HepG2 (cell line): Measurements from ENCODE around the gene LHPP. TPM values are rescaled to one million over a fixed set of nuclear protein-coding genes. Genes with fewer than 3 reads are reported as not detected.

ENCODE experiments used
- CEBPB ChIP-seq: IDR thresholded peaks from 2 replicates; pipeline ENCODE4 v1.6.1; 2011; ENCODE audit warnings: low read depth, low read length, improper control_type of control experiment, borderline replicate concordance
- DRAP1 ChIP-seq: IDR thresholded peaks from 2 replicates; pipeline ENCODE4 v1.6.1; 2016; ENCODE audit warnings: missing genetic modification reagents, missing compliant biosample characterization
- FOXO1 ChIP-seq: sonication (generic); formaldehyde crosslinking; IDR thresholded peaks from 2 replicates; pipeline ENCODE4 v1.4.0; 2020; ENCODE audit warnings: missing genetic modification reagents
- FUBP1 ChIP-seq: sonication (generic); formaldehyde crosslinking; IDR thresholded peaks from 2 replicates; pipeline ENCODE4 v1.5.1; 2020; ENCODE audit warnings: missing genetic modification reagents, mild to moderate bottlenecking, borderline replicate concordance
- KDM1A ChIP-seq: IDR thresholded peaks from 2 replicates; pipeline ENCODE4 v1.6.1; 2016; ENCODE audit warnings: missing compliant biosample characterization
- MLLT10 ChIP-seq: sonication (generic); formaldehyde crosslinking; IDR thresholded peaks from 2 replicates; pipeline ENCODE4 v1.4.0; 2020; ENCODE audit warnings: missing genetic modification reagents
- NR2C2 ChIP-seq: sonication (generic); formaldehyde crosslinking; IDR thresholded peaks from 2 replicates; pipeline ENCODE4 v1.4.0; 2020; ENCODE audit warnings: missing genetic modification reagents, mild to moderate bottlenecking, moderate library complexity, borderline replicate concordance
- NR2F6 ChIP-seq, 2 experiments: IDR thresholded peaks; 2 replicates each; pipeline ENCODE4 v1.6.1; 2016; ENCODE audit warnings: antibody characterized with exemption in 1 of 2, mild to moderate bottlenecking in 1 of 2
- PTBP1 ChIP-seq: fragments of 200-400 bp; formaldehyde crosslinking; IDR thresholded peaks from 2 replicates; pipeline ENCODE4 v1.6.1; 2018; ENCODE audit warnings: low read length, low read depth; ENCODE audit not compliant: poor library complexity, severe bottlenecking
- REL ChIP-seq: sonication (generic); formaldehyde crosslinking; conservative IDR thresholded peaks from 2 replicates; pipeline ENCODE4 v1.8.0; 2022; ENCODE audit warnings: mild to moderate bottlenecking, missing genetic modification reagents, moderate library complexity
- RXRA ChIP-seq: sonication (generic); formaldehyde crosslinking; IDR thresholded peaks from 2 replicates; pipeline ENCODE4 v1.5.1; 2020; ENCODE audit warnings: missing genetic modification reagents
- ZBTB21 ChIP-seq: sonication (generic); formaldehyde crosslinking; IDR thresholded peaks from 2 replicates; pipeline ENCODE4 v1.4.0; 2020; ENCODE audit warnings: missing genetic modification reagents
- ZNF205 ChIP-seq: IDR thresholded peaks from 2 replicates; pipeline ENCODE4 v1.6.1; 2018; ENCODE audit warnings: missing biosample characterization, missing genetic modification reagents
- ZNF446 ChIP-seq: sonication (generic); formaldehyde crosslinking; IDR thresholded peaks from 2 replicates; pipeline ENCODE4 v1.5.0; 2020; ENCODE audit warnings: mild to moderate bottlenecking, missing genetic modification reagents
- ZNF674 ChIP-seq: sonication (generic); formaldehyde crosslinking; IDR thresholded peaks from 2 replicates; pipeline ENCODE4 v1.5.0; 2020; ENCODE audit warnings: low read depth, mild to moderate bottlenecking, missing genetic modification reagents
- polyA plus RNA-seq, 8 experiments: library from polyadenylated mRNA; depleted of rRNA in 3 of 8; stranded (reverse) in 7 of 8; unstranded in 1 of 8; fragments of >200 nt; fragmentation: Illumina TruSeq in 4 of 8; extraction: Trizol in 4 of 8; gene quantifications; 2 replicates each; pipeline versions ENCODE4 v1.2.1 to v1.2.3, GENCODE V29; 2011 to 2016; ENCODE audit warnings: low read depth in 4 of 8, missing spikeins in 1 of 8, mixed read lengths in 1 of 8; ENCODE audit not compliant: insufficient read depth in 1 of 8
- total RNA-seq, 5 experiments: library from RNA; depleted of rRNA; stranded (reverse); fragments of >200 nt; fragmentation: Illumina TruSeq; extraction: Trizol; gene quantifications; 2 replicates each; pipeline ENCODE4 v1.2.3, GENCODE V29; 2016; ENCODE audit warnings: low read depth in 1 of 5
- TF ChIP-seq, protein P1 (sequence below): IDR thresholded peaks from 2 replicates; pipeline ENCODE4 v1.6.1; 2016; ENCODE audit warnings: low read depth, borderline replicate concordance
- TF ChIP-seq, protein P2 (sequence below): sonication (generic); formaldehyde crosslinking; IDR thresholded peaks from 2 replicates; pipeline ENCODE4 v1.8.0; 2022; ENCODE audit warnings: missing genetic modification reagents, mild to moderate bottlenecking, borderline replicate concordance

LHPP gene
- total and polyA plus RNA-seq, 2 of the 13 experiments (the other 11 are each of a cell fraction or from before 2014, with no cell fraction given), result 5.2 to 13.1 TPM

GRCh38 chr10:124476043-124476725 is 14.6 kb downstream of the LHPP start (continued):
- TF ChIP-seq NR2C2 (CRISPR knock-in tag) (peak; percentile 43; the same call in 1 of the 2 replicates), FOXO1 (peak; percentile 70), ZNF446 (CRISPR knock-in tag) (no peak), PTBP1 (no peak), MLLT10 (CRISPR knock-in tag) (no peak), ZNF674 (no peak), ZBTB21 (CRISPR knock-in tag) (peak; percentile 88), CEBPB (no peak), RXRA (CRISPR knock-in tag) (peak; percentile 91), REL (CRISPR knock-in tag) (no peak), ZNF205 (CRISPR knock-in tag) (0 out of 2 replicates have a peak, but pooled peaks have one; percentile 34), DRAP1 (CRISPR knock-in tag) (0 out of 2 replicates have a peak, but pooled peaks have one; percentile 49), NR2F6 (IDR thresholded peaks at IDR 0.05) (peak; percentile 65), NR2F6 (CRISPR knock-in tag; IDR thresholded peaks at IDR 0.05) (peak; percentile 77), KDM1A (CRISPR knock-in tag) (0 out of 2 replicates have a peak, but pooled peaks have one; percentile 12), FUBP1 (CRISPR knock-in tag) (no peak)
- TF ChIP-seq, protein P1, sequence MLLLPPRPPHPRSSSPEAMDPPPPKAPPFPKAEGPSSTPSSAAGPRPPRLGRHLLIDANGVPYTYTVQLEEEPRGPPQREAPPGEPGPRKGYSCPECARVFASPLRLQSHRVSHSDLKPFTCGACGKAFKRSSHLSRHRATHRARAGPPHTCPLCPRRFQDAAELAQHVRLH (CRISPR knock-in tag), result 0 out of 2 replicates have a peak, but pooled peaks have one; percentile 17
- TF ChIP-seq, protein P2, sequence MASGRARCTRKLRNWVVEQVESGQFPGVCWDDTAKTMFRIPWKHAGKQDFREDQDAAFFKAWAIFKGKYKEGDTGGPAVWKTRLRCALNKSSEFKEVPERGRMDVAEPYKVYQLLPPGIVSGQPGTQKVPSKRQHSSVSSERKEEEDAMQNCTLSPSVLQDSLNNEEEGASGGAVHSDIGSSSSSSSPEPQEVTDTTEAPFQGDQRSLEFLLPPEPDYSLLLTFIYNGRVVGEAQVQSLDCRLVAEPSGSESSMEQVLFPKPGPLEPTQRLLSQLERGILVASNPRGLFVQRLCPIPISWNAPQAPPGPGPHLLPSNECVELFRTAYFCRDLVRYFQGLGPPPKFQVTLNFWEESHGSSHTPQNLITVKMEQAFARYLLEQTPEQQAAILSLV (CRISPR knock-in tag), result no peak
